HG02970 (cell line): Measurements from ENCODE around the gene KMT2B.

Experiments
- ATAC-seq: cut with Tn5 transposase; IDR thresholded peaks from one replicate; pipeline ENCODE4 v1.9.1; 2021; ENCODE audit warnings: mild to moderate bottlenecking, moderate library complexity, moderate number of reproducible peaks; ENCODE audit not compliant: unreplicated experiment, low FRiP score

Gene KMT2B

GRCh38 chr19:35740423-35741202, 22.8 kb downstream of the KMT2B start:
- peak; percentile 49 for ATAC-seq

DNA sequence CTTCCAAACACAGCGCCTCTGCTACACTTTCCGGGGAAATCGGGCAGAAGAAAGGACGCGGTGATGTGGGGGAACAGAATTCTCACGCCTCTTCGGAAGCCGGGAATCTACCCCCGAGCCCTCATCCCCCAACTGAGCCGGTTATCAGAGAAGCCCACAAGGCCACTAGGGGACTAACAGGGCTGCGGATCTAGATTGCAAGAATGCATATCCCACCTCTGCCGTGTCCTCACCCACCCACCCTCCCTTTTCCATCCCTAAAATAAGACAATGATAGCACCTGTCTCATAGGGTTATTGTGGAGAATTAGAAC, 23.4 kb downstream of the KMT2B start:
- no peak for ATAC-seq

GRCh38 chr19:35742121-35742724, 24.4 kb downstream of the KMT2B start, which contains the start of gene IGFLR1:
Gene IGFLR1, minus strand, starts transcription at chr19:35742452. Its CDS starts 1,272 bp downstream, at chr19:35741180.
- no peak for ATAC-seq

- ATAC-seq: no peak
Measured at GRCh38 chr19:35743640-35744429, 26.0 kb downstream of the KMT2B start.

DNA sequence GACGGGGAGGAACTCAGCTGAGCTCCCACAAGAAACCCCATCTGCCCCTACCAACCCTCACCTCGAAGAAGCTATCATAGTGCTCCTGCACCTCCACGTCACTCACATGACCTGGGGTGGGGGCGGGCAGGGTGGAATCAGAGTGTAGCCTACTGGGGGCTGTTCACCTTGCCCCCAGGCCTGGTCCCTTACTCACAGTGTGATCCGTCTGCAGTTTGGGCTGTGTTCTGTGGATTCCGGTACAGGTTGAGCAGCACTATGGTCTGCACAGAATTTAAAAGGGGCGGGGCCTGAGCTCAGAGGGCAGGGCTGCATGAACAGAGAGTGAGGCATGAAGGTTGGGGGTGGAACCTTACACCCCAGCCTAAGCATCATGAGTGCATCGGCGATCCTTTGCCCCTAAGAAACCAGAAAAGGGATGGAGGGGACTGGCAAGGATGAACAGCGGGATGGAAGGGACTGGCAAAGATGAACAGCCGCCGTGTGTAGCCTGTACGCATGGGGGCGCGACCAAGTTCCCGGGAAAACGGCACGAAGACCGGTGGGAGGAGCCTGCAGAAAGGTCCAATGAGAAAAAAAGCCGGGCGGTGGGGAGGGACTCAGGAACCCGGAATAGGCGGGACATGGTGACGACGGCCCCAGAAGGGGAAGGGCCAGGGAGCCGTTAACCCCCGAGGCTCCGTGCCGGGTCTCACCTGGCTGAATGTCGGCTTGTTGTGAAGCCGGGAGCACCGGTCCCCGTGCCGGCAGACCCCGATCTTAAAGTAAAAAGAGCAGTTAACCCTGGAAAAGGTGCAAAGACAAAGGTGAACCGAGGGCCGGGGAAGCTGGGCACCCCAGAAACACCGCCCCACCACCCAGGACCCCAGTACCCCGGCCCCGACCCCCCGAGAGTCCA, 26.9 kb downstream of the KMT2B start:
- peak; percentile 34 for ATAC-seq

GRCh38 chr19:35745328-35746086, 27.7 kb downstream of the KMT2B start, which contains the start of the genes PSENEN and U2AF1L4:
Gene PSENEN, plus strand, starts transcription at chr19:35745651. Its CDS starts 280 bp downstream, at chr19:35745931.
Gene U2AF1L4, minus strand, starts transcription at chr19:35745418. Its CDS starts 27 bp downstream, at chr19:35745391.
- ATAC-seq: peak; percentile 45

DNA sequence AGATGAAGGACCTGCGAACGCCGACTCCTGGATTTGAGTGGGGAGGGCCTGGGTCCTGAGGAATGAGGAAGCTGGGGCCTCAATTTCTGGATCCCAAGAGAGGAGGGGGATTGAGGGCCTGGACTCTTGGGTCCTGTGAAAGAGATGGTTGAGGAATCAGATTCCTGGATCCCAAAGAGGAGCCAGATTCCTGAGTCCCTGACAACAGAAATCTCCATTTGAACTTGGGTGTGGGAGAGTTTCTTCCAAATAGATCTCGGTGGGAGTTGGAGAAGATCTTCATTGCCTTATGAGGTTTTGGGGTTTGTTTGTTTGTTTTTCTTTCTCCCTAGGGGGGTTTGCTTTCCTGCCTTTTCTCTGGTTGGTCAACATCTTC, 28.3 kb downstream of the KMT2B start:
- ATAC-seq: no peak

- no peak for ATAC-seq
Measured at GRCh38 chr19:35746531-35746930, 28.7 kb downstream of the KMT2B start.

DNA sequence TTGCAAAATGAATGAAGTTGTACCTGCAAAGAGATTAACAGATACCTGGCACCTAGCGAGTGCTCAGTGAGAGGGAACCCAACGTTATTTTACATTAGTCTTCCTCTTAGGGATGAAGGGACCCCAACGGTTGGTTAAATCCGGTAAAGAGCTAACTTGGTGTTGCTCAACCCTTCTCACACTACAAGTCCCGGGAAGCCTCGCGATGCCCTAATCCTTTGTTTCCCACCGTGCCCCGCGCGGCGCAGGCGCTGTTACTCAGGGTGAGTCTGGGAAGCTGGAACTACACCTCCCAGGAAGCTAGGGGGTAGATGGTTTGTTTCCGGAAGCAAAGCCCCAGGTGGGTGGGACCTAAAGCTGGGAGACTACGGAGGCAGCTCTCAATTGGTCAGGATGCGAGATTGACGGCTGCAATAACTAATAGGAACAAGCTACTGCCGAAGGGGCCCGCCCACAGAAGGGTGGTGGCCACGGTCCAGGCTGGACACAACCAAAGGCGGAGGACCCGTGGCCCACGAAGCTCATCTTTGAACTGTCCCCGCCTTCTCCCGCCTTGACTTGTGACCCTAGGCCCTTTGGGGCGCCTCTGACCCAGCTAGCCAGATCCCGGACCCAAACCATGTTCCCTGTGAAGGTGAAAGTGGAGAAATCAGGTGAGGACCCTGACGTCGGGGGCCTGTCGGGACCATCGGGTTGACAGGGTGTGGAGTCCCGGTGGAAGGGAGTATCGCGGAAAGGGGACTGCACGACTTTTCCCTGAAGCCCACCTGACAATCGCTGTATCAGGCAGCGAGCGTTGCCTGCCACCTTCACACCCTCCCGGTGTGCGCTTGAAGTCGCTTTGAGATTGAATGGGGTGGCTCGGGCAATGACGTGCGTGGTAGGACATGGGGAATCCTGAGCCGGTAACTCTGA, 30.6 kb downstream of the KMT2B start, which contains the start of gene LIN37:
LIN37 (plus strand) TSS at position 471 of the 915 bp plus-strand sequence; CDS start at position 620, 149 bp downstream.
- ATAC-seq: peak; percentile 70

- ATAC-seq: no peak
Measured at GRCh38 chr19:35750167-35750566, 32.4 kb downstream of the KMT2B start.

- ATAC-seq: no peak
Measured at GRCh38 chr19:35751839-35752745, 34.3 kb downstream of the KMT2B start.

- no peak for ATAC-seq
Measured at GRCh38 chr19:35752746-35753350, 35.0 kb downstream of the KMT2B start.

DNA sequence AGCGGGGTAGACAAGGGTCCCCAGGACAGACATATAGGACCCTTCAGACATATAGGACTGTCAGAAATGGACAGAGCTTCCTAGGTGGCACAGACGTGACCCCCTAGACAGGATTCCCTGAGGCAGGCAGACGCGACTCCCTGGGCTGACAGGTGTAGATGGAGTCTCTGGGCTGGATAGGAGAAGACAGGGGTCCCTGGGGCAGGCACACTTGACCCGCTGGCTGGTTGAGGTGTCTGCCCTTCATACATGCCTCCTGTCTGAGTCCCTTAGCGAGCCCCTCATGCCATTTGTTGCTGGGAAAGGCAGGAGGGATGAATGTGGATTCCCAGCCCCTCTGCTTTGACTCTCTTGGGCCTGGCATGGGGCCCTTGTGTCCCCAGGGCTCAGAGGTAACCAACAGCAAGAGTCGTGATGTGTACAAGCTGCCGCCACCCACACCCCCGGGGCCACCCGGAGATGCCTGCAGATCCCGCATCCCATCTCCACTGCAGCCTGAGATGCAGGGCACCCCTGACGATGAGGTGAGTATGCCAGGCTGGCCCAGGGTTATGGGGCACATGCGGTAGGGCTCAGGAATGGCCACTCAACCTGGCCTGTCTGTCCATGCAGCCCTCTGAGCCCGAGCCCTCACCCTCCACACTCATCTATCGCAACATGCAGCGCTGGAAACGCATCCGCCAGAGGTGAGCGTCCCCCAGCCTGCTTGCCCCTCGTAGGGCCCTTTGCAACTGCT, 36.0 kb downstream of the KMT2B start:
- ATAC-seq: no peak

DNA sequence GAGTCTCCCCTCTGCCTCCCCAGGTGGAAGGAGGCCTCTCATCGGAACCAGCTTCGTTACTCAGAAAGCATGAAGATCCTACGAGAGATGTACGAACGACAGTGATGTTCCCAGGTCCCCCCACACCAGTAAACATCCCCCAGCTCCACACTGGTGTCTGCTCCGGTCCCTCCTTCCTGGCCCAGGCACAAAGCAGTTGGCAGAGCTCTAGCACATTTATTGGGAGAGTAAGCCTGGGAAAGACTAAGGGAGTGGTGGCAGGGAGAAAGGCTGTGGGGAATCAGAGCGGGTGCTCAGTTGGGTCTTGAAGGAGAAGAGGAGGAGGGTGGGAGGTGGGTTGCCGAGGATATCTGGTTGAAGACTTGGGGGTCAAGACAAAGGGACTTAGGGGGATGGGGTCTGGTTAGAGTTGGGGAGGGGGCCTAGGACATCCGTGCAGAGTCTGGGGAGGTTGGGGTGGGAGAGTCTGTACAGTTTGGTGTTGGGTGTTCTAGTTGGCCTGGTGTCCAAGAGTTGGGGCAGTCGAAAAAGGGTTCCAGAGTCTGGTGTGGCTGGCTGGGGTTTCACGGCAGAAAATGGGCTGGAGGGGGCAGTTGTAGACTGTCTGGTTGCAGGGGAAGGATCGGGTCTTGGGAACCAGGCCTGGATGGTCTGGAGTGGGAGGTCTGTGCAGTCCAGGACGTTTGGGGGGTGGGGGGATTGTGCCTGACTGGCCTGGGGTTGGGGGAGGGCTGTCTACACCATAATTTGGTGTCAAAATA, 36.7 kb downstream of the KMT2B start:
- no peak for ATAC-seq

GRCh38 chr19:35755131-35755549, 37.3 kb downstream of the KMT2B start:
- no peak for ATAC-seq
